OCI-LY3 (cell line): ENCODE data around the gene MACROD2.

ENCODE experiments used
- CTCF ChIP-seq: fragments of 200-600, 300-600 bp; sonication (generic); IDR thresholded peaks from 2 replicates; pipeline ENCODE4 v1.5.1; 2014; ENCODE audit warnings: antibody characterized with exemption, low read length, low read depth
- EZH2phosphoT487 ChIP-seq: fragments of 200-600 bp; shearing (Covaris generic); IDR thresholded peaks from 2 replicates; pipeline ENCODE4 v1.6.1; 2018; ENCODE audit warnings: antibody characterized with exemption, mixed run types, low read depth

- no peak for TF ChIP-seq CTCF
- TF ChIP-seq EZH2phosphoT487 = no peak
These were observed 1916.3 kb downstream of the MACROD2 start for GRCh38 chr20:15911581-15911980.
